K562 (cell line): ENCODE measurements around the gene FLAD1. TPM values are rescaled to one million over a fixed set of nuclear protein-coding genes. Genes with fewer than 3 reads are reported as not detected.

Source experiments
- C11orf30 ChIP-seq: fragments of 450-650 bp; IDR thresholded peaks from 2 replicates; pipeline ENCODE4 v1.6.1; 2016; ENCODE audit warnings: low read depth, mild to moderate bottlenecking
- CTBP1 ChIP-seq: fragments of 450-650 bp; IDR thresholded peaks from 2 replicates; pipeline ENCODE4 v1.6.1; 2016; ENCODE audit warnings: borderline replicate concordance
- EGR1 ChIP-seq: fragments of 450-650 bp; conservative IDR thresholded peaks from 2 replicates; pipeline ENCODE4 v1.6.1; 2017; ENCODE audit warnings: mild to moderate bottlenecking
- GTF2A2 ChIP-seq: IDR thresholded peaks from 2 replicates; pipeline ENCODE4 v1.6.1; 2016; ENCODE audit warnings: mild to moderate bottlenecking, missing genetic modification characterization, missing compliant biosample characterization
- MAZ ChIP-seq, 2 experiments: fragments of 450-650 bp in 1 of 2; sonication (generic) in 1 of 2; formaldehyde crosslinking; IDR thresholded peaks in 1 of 2; conservative IDR thresholded peaks in 1 of 2; 2 replicates each; pipeline versions ENCODE4 v1.4.0 to v1.5.0; 2020; ENCODE audit warnings: mild to moderate bottlenecking in 1 of 2, missing genetic modification reagents in 1 of 2
- NCOA6 ChIP-seq: fragments of 450-650 bp; IDR thresholded peaks from 2 replicates; pipeline ENCODE4 v1.6.1; 2017; ENCODE audit warnings: mild to moderate bottlenecking
- NR4A1 ChIP-seq, 2 experiments: fragments of 250-450 bp in 1 of 2; fragments of 450-650 bp in 1 of 2; sonication (Bioruptor Pico) in 1 of 2; IDR thresholded peaks; 2 replicates each; pipeline versions ENCODE4 v1.4.0 to v1.6.1; 2016 to 2020; ENCODE audit warnings: mild to moderate bottlenecking in 2 of 2, missing compliant biosample characterization in 1 of 2, missing genetic modification characterization in 1 of 2, moderate library complexity in 1 of 2
- POLR2B ChIP-seq: fragments of 450-650 bp; IDR thresholded peaks from 2 replicates; pipeline ENCODE4 v1.6.1; 2018; ENCODE audit warnings: low read depth; ENCODE audit not compliant: partially characterized antibody
- RREB1 ChIP-seq: fragments of 250-450 bp; sonication (Bioruptor Pico); IDR thresholded peaks from 2 replicates; pipeline ENCODE4 v1.4.0; 2020
- THRAP3 ChIP-seq: fragments of 450-650 bp; IDR thresholded peaks from 2 replicates; pipeline ENCODE4 v1.6.1; 2016; ENCODE audit warnings: mild to moderate bottlenecking, inconsistent platforms, borderline replicate concordance
- U2AF1 ChIP-seq: fragments of 200-400 bp; formaldehyde crosslinking; optimal IDR thresholded peaks from 2 replicates; pipeline ENCODE3; 2017; ENCODE audit warnings: mild to moderate bottlenecking, low read depth, low read length, moderate library complexity
- ZNF511 ChIP-seq: sonication (generic); formaldehyde crosslinking; IDR thresholded peaks from 2 replicates; pipeline ENCODE4 v1.8.0; 2022; ENCODE audit warnings: mild to moderate bottlenecking, missing genetic modification reagents
- ZNF518B ChIP-seq: fragments of 250-450 bp; sonication (Bioruptor Pico); IDR thresholded peaks from 2 replicates; pipeline ENCODE4 v1.5.0; 2021; ENCODE audit warnings: mild to moderate bottlenecking, moderate library complexity
- polyA plus RNA-seq, 8 experiments: library from polyadenylated mRNA; depleted of rRNA in 4 of 8; stranded (reverse) in 5 of 8; unstranded in 3 of 8; fragments of >200 nt; fragmentation: Nextera tagmentation in 2 of 8; fragmentation: Illumina TruSeq in 1 of 8; extraction: Ambion mirVana in 2 of 8; extraction: Trizol in 1 of 8; gene quantifications; 2 replicates each; pipeline versions ENCODE4 v1.2.1 to v1.2.3, GENCODE V29; 2011 to 2014; ENCODE audit warnings: inconsistent platforms in 1 of 8, missing spikeins in 1 of 8
- total RNA-seq, 7 experiments: library from RNA; depleted of rRNA in 6 of 7; stranded (reverse); fragments of >200 nt in 6 of 7; fragmentation: Illumina TruSeq in 2 of 7; extraction: Trizol in 2 of 7; gene quantifications; 2 replicates each; pipeline versions ENCODE4 v1.2.1 to v1.2.3, GENCODE V29; 2011 to 2021; ENCODE audit warnings: low replicate concordance in 1 of 7

Gene FLAD1
- total and polyA plus RNA-seq, 9 of the 15 experiments (the other 6 are each of a cell fraction or from before 2014, with no cell fraction given) = 24.9 to 85.8 (median 67.0) TPM

- TF ChIP-seq U2AF1 (peak; percentile 47), RREB1 (peak; percentile 77; the same call in 1 of the 2 replicates), POLR2B (peak; percentile 86), GTF2A2 (tag) (peak; percentile 58; the same call in 1 of the 2 replicates), THRAP3 (peak; percentile 84; the same call in 1 of the 2 replicates), ZNF511 (CRISPR knock-in tag) (peak; percentile 75; the same call in 1 of the 2 replicates), EGR1 (peak; percentile 33; the same call in 1 of the 2 replicates), ZNF518B (CRISPR knock-in tag) (no peak), NR4A1 (CRISPR knock-in tag; IDR thresholded peaks at IDR 0.05) (no peak), NR4A1 (tag; IDR thresholded peaks at IDR 0.05) (peak; percentile 43; the same call in 1 of the 2 replicates), C11orf30 (peak; percentile 82), MAZ (CRISPR knock-in tag; conservative IDR thresholded peaks at IDR 0.05 in 1 of 2, IDR thresholded peaks at IDR 0.05 in 1 of 2) (peak; percentile 94 to 99), NCOA6 (peak; percentile 65; the same call in 1 of the 2 replicates), CTBP1 (peak; percentile 90)
These were observed 17.7 kb downstream of the FLAD1 start (continued) for GRCh38 chr1:155000726-155001424.
